Pancreas (tissue), 10 donors: ENCODE results near the gene SCRN2. TPM values are rescaled to one million over a fixed set of nuclear protein-coding genes. Genes with fewer than 3 reads are reported as not detected.

Experiments used
- ATAC-seq, 4 donors: fragments of 200-7000 bp; cut with Tn5 transposase; one replicate each; pipeline versions ENCODE4 v1.8.0 to v1.9.1; 2020; ENCODE audit warnings: mild to moderate bottlenecking in 4 of 4, moderate library complexity in 4 of 4
- DNase-seq, 6 donors: peaks; one replicate each; pipeline ENCODE4 v3.0.0-alpha.2; 2020
- FAIRE-seq: peaks from 2 replicates; lab custom pipeline; 2012; peaks lifted over from hg19 to GRCh38; lab: Jason Lieb, UNC
- H3K27ac ChIP-seq, 4 donors: fragments of 200-600 bp; sonication (generic); 1 replicate in 3 of 4; 2 replicates in 1 of 4; pipeline versions ENCODE4 v1.5.0 to v1.8.0; 2020
- H3K27me3 ChIP-seq, 4 donors: fragments of 200-600 bp; one replicate each; pipeline ENCODE4 v1.8.0; 2021
- H3K36me3 ChIP-seq, 3 donors: fragments of 200-600 bp; sonication (generic) in 1 of 3; one replicate each; pipeline versions ENCODE4 v1.5.0 to v1.8.0; 2020 to 2021
- H3K4me1 ChIP-seq, 3 donors: fragments of 200-600 bp; one replicate each; pipeline ENCODE4 v1.8.0; 2021
- H3K4me3 ChIP-seq, 4 donors: fragments of 200-600 bp; sonication (generic) in 2 of 4; one replicate each; pipeline versions ENCODE4 v1.5.0 to v1.8.0; 2020 to 2021
- H3K9me3 ChIP-seq, 4 donors: fragments of 200-600 bp; one replicate each; pipeline ENCODE4 v1.8.0; 2021
- CTCF ChIP-seq, 4 donors: fragments of 200-600 bp; sonication (generic) in 3 of 4; IDR thresholded peaks; one replicate each; pipeline versions ENCODE4 v1.5.0 to v1.8.0; 2021; ENCODE audit warnings: antibody characterized with exemption in 4 of 4
- WGBS, 2 donors: extraction: QIAGEN DNeasy Blood & Tissue Kit; methylation state at CpG; one replicate each; pipeline ENCODE4 v1.1.7; 2013; 5-methylcytosine and 5-hydroxymethylcytosine counted together
- intact Hi-C, 3 donors: fragments of 100-400 bp; cut with DNase I; formaldehyde crosslinking; loops; one replicate each; pipeline versions ENCODE4 v1.11.1 to v1.14.2; 2022
- polyA plus RNA-seq, 2 donors: library from polyadenylated mRNA; stranded (reverse); fragments of 200-250 nt; gene quantifications; one replicate each; pipeline ENCODE4 v1.2.3, GENCODE V29; 2013
- total RNA-seq, 6 donors: library from RNA; stranded (reverse); fragmentation: NEBNext Ultra II Directional in 4 of 6; extraction: Animal tissue kit (Norgen Biotek cat#: 25700) in 4 of 6; gene quantifications; one replicate each; pipeline versions ENCODE4 v1.2.1 to v1.2.4, GENCODE V29; 2021 to 2023
- donor health status: healthy with polysubstance abuse.
- donor health status: DM: no; HTN: no; CAD: no; lungs with moderate emphysema.
- donor health status: DM: no; HTN: no; CAD: no.
- donor health status: control.
- donor health status: control.
- donor health status: Bipolar disorder and iron deficiency.
- donor health status: DM: yes; HTN: yes; CAD: no.
- donor health status: DM: no; HTN: no; CAD: no.
- donor health status: DM: no; HTN: no; CAD: no.
- donor health status: DM: yes; HTN: yes; CAD: no.

The SCRN2 gene
- total and polyA plus RNA-seq, 8 donors, result 12.6 to 56.1 (median 20.8) TPM

- no peaks in the 10 kb centered on the region for H3K36me3 ChIP-seq
- peak in 1 of 6 donors; percentile 81 for DNase-seq
- no peak for FAIRE-seq
- H3K4me1 ChIP-seq, result peaks cover 5 to 16% (median 14%) of the 10 kb centered on the region in 3 donors
- no peak for ATAC-seq
- no peak for TF ChIP-seq CTCF (IDR thresholded peaks at IDR 0.05)
- no peak overlapping the region for H3K4me3 ChIP-seq
- intact Hi-C loops, result loop anchor here in 1 of 3 donors (10.0 kb wide), 1 partner anchor 168 kb away; no protein-coding TSS in a partner anchor
- no peak overlapping the region for H3K27ac ChIP-seq
- peaks cover 0 to 7% (median 2%) of the 10 kb centered on the region in 4 donors for H3K27me3 ChIP-seq
- no peaks in the 10 kb centered on the region for H3K9me3 ChIP-seq
- WGBS, 2 donors, result 19 to 35% methylated on average over 25 to 31 of the region's 31 CpGs
Measured at GRCh38 chr17:47846716-47847340, 5.8 kb upstream of the SCRN2 start.

- H3K4me1 ChIP-seq, result peaks cover 8 to 21% (median 20%) of the 10 kb centered on the region in 3 donors
- H3K27me3 ChIP-seq, result peaks cover 0 to 7% (median 2%) of the 10 kb centered on the region in 4 donors
- intact Hi-C loops, result loop anchor here in 1 of 3 donors (10.0 kb wide), 1 partner anchor 169 kb away; no protein-coding TSS in a partner anchor
- no peak for DNase-seq
- H3K36me3 ChIP-seq, result no peaks in the 10 kb centered on the region
- WGBS, 2 donors, result 63 to 76% methylated on average over 3 of the region's 3 CpGs
- ATAC-seq, result no peak
- FAIRE-seq, result no peak
- no peak for TF ChIP-seq CTCF (IDR thresholded peaks at IDR 0.05)
- no peak overlapping the region for H3K27ac ChIP-seq
- no peak overlapping the region for H3K4me3 ChIP-seq
- H3K9me3 ChIP-seq, result no peaks in the 10 kb centered on the region
Measured at GRCh38 chr17:47845716-47846075, 4.6 kb upstream of the SCRN2 start.

- Histone ChIP-seq H3K36me3 (no peaks in the 10 kb centered on the region), H3K4me1 (peaks cover 8 to 24% (median 16%) of the 10 kb centered on the region in 3 donors), H3K9me3 (no peaks in the 10 kb centered on the region), H3K4me3 (no peak overlapping the region), H3K27ac (no peak overlapping the region), H3K27me3 (peaks cover 0 to 7% (median 2%) of the 10 kb centered on the region in 4 donors)
- FAIRE-seq (no peak), ATAC-seq (no peak), DNase-seq (no peak)
- peak in 1 of 4 donors; percentile 7 for TF ChIP-seq CTCF (IDR thresholded peaks at IDR 0.05)
- WGBS, 2 donors, result 71 to 78% methylated on average over 4 of the region's 4 CpGs
- intact Hi-C loops, result loop anchor here in 2 of 3 donors (5.0 to 10.0 kb wide), 3 partner anchors 47 to 177 kb away; no protein-coding TSS in a partner anchor
Measured at GRCh38 chr17:47844814-47845715, 4.0 kb upstream of the SCRN2 start.

GRCh38 chr17:47844227-47844626 is 3.2 kb upstream of the SCRN2 start:
- ATAC-seq (no peak), FAIRE-seq (no peak), DNase-seq (no peak)
- H3K27ac ChIP-seq, result no peak overlapping the region
- H3K36me3 ChIP-seq, result no peaks in the 10 kb centered on the region
- H3K4me3 ChIP-seq, result no peak overlapping the region
- WGBS, 2 donors, result 33 to 38% methylated on average over 5 of the region's 5 CpGs
- no peak for TF ChIP-seq CTCF (IDR thresholded peaks at IDR 0.05)
- no peaks in the 10 kb centered on the region for H3K9me3 ChIP-seq
- peaks cover 0 to 7% (median 2%) of the 10 kb centered on the region in 4 donors for H3K27me3 ChIP-seq
- intact Hi-C loops, result loop anchor here in 2 of 3 donors (5.0 to 10.0 kb wide), 3 partner anchors 48 to 178 kb away; no protein-coding TSS in a partner anchor
- peaks cover 8 to 26% (median 16%) of the 10 kb centered on the region in 3 donors for H3K4me1 ChIP-seq
